Suprapubic skin (tissue), 4 donors: ENCODE measurements around the gene MLH1.

Experiments used
- CTCF ChIP-seq, 2 donors: fragments of 200-600 bp in 1 of 2; fragments of 450-650 bp in 1 of 2; sonication (generic) in 1 of 2; IDR thresholded peaks; one replicate each; pipeline ENCODE4 v1.5.1; 2016 to 2019; ENCODE audit warnings: antibody characterized with exemption in 2 of 2, mild to moderate bottlenecking in 1 of 2, moderate library complexity in 1 of 2
- EP300 ChIP-seq: sonication (generic); formaldehyde crosslinking; IDR thresholded peaks from one replicate; pipeline ENCODE4 v1.6.1; 2017; ENCODE audit warnings: antibody characterized with exemption
- POLR2AphosphoS5 ChIP-seq, 3 donors: sonication (generic); formaldehyde crosslinking; IDR thresholded peaks; one replicate each; pipeline ENCODE4 v1.6.1; 2017; ENCODE audit warnings: antibody characterized with exemption in 3 of 3

GRCh38 chr3:36989005-36989404 is 4.3 kb upstream of the MLH1 start:
- no peak for TF ChIP-seq POLR2AphosphoS5 (IDR thresholded peaks at IDR 0.05)
- no peak for TF ChIP-seq CTCF (IDR thresholded peaks at IDR 0.05)
- TF ChIP-seq EP300 = no peak
